Measurements from ENCODE around the gene FAM53B.

GRCh38 chr10:124629415-124629814 lies 114.8 kb downstream of the FAM53B start:
- TF ChIP-seq, protein P1, sequence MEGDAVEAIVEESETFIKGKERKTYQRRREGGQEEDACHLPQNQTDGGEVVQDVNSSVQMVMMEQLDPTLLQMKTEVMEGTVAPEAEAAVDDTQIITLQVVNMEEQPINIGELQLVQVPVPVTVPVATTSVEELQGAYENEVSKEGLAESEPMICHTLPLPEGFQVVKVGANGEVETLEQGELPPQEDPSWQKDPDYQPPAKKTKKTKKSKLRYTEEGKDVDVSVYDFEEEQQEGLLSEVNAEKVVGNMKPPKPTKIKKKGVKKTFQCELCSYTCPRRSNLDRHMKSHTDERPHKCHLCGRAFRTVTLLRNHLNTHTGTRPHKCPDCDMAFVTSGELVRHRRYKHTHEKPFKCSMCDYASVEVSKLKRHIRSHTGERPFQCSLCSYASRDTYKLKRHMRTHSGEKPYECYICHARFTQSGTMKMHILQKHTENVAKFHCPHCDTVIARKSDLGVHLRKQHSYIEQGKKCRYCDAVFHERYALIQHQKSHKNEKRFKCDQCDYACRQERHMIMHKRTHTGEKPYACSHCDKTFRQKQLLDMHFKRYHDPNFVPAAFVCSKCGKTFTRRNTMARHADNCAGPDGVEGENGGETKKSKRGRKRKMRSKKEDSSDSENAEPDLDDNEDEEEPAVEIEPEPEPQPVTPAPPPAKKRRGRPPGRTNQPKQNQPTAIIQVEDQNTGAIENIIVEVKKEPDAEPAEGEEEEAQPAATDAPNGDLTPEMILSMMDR (IDR thresholded peaks at IDR 0.05), result no peak
- no peak for TF ChIP-seq POLR2A (IDR thresholded peaks at IDR 0.05)
- TF ChIP-seq EP300 (IDR thresholded peaks at IDR 0.05), result no peak
- no peak for TF ChIP-seq POLR2AphosphoS5 (IDR thresholded peaks at IDR 0.05)
